Measurements from ENCODE around the gene P4HB.
"Not testable (repeated sequence)": the region's sequence is repeated elsewhere in the genome, so short reads cannot be mapped to it uniquely, and the experiment has no call there.

Gene P4HB

GRCh38 chr17:81842725-81843504 lies 17.4 kb downstream of the P4HB start:
- TF ChIP-seq, protein P1, sequence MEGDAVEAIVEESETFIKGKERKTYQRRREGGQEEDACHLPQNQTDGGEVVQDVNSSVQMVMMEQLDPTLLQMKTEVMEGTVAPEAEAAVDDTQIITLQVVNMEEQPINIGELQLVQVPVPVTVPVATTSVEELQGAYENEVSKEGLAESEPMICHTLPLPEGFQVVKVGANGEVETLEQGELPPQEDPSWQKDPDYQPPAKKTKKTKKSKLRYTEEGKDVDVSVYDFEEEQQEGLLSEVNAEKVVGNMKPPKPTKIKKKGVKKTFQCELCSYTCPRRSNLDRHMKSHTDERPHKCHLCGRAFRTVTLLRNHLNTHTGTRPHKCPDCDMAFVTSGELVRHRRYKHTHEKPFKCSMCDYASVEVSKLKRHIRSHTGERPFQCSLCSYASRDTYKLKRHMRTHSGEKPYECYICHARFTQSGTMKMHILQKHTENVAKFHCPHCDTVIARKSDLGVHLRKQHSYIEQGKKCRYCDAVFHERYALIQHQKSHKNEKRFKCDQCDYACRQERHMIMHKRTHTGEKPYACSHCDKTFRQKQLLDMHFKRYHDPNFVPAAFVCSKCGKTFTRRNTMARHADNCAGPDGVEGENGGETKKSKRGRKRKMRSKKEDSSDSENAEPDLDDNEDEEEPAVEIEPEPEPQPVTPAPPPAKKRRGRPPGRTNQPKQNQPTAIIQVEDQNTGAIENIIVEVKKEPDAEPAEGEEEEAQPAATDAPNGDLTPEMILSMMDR (IDR thresholded peaks at IDR 0.05; ENCODE audit: low read depth, low read length): no peak
- DNase-seq (ENCODE audit: extremely low read depth, low read depth): no peak

GRCh38 chr17:81842378-81842724 lies 18.0 kb downstream of the P4HB start:
- no peak for DNase-seq (ENCODE audit: extremely low read depth, low read depth)
- TF ChIP-seq, protein P1 (IDR thresholded peaks at IDR 0.05; ENCODE audit: low read depth, low read length): no peak

GRCh38 chr17:81841866-81842265 lies 18.5 kb downstream of the P4HB start:
- TF ChIP-seq, protein P1 (IDR thresholded peaks at IDR 0.05; ENCODE audit: low read depth, low read length): no peak
- DNase-seq (ENCODE audit: extremely low read depth, low read depth): no peak

DNA sequence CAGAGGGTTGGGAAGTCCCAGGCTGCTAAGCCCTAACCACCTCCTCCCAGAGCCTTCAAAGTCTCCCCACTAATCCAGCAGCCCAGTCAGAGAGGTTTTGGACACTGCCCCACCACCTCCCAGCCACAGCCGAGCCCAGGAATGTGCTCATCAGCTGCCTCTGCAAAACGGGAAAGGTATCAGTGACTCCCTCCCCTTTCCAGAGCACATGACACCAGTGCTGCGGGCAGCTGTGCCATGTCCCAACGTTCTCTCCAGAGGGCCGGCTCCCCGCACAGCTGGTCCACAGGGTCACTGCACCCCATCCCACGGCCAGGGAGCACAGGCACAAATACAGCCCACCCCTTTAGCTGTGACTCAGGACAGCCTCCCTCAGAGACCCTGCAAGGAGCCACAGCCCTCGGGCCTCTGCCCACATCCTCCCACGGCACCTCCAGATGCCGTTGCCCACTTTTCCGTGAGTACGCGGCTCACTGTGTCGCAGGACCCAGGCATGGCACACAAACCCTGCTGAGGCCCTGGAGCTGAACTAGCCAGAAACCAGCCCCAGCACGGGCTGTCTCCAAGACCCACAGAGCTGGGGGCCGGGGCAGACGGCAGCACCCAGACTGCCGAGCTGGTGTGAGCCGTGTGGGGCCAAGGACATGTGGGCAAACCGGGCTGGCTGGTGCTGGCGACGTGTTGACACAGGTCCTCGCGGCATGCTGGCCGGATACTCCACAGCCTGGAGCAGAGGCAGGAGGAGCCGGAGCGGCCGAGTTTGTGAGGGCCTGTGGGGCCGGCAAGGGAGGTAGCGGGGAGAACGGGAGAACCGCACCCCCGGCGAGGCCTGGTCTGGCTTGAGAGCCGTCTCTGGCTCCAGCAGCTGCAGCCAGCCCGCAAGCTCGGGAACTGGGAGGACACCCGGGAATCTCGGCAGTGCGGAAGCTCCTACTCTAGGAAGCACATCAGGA lies 19.2 kb downstream of the P4HB start:
- DNase-seq (ENCODE audit: extremely low read depth, low read depth): no peak
- TF ChIP-seq, protein P1 (IDR thresholded peaks at IDR 0.05; ENCODE audit: low read depth, low read length): no peak

DNA sequence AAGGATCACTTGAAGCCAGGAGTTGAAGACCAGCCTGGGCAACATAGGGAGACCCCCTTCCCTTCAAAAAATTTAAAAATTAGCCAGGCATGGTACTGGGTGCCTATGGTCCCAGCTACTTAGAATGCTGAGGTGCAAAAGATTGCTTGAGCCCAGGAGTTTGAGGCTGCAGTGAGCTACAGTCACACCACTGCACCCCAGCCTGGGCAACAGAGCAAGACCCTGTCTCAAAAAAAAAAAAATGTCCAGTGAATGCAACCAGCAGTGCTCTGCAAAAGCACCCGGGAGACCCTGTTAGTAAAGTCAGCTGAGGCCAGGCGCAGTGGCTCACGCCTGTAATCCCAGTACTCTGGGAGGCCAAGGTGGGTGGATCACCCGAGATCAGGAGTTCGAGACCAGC lies 20.3 kb downstream of the P4HB start:
- DNase-seq (ENCODE audit: extremely low read depth, low read depth): not testable (repeated sequence)

DNA sequence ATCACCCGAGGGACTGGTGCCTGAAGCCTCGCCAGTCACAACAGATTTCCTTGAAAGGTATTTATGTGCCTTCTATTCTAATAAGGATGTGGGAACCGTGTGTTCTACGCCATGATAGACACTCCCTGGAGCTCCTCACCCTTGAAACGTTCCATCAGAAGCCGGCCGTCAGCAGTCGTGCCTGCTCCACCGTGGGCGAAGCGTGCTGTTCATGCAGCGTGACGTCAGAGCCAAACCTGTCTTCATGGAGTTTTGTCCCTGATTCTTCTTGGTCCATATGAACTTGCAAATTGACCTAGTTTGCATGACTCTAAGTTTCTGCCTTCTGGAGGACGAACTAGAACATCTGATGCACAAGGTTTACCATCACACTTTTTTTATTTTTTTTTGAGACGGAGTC lies 21.0 kb downstream of the P4HB start:
- TF ChIP-seq, protein P1 (IDR thresholded peaks at IDR 0.05; ENCODE audit: low read depth, low read length): no peak
- no peak for DNase-seq (ENCODE audit: extremely low read depth, low read depth)

DNA sequence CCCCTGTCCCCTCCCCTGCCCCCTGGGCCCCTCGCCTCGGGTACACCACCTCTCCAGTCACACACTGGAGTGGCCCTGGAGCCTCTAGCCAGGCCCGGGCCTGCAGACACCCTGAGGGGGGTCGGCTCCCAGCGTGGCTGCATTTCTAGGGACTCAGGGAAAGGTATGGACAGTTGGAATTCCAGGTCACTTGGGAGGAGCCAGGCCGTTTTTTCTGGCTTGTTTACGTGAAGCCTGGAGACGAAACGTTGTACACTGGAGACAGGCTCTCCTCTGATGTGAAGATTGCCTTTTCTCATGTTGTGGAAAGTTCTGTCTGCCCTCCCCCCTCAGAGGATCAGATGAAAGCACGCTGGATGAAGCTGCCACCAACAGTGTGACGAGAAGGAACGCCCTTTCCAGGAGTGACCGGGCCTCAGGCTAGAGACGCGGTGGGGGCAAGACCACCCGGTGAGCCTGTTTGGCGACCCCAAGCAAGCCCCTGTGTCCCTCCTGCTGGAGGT lies 21.5 kb downstream of the P4HB start:
- TF ChIP-seq, protein P1 (IDR thresholded peaks at IDR 0.05; ENCODE audit: low read depth, low read length): no peak
- DNase-seq (ENCODE audit: extremely low read depth, low read depth): no peak
